BJ (cell line): ENCODE results near the gene TAF3. TPM values are rescaled to one million over a fixed set of nuclear protein-coding genes. Genes with fewer than 3 reads are reported as not detected.
"Not testable (repeated sequence)": the region's sequence is repeated elsewhere in the genome, so short reads cannot be mapped to it uniquely, and the experiment has no call there.

Experiments
- CTCF ChIA-PET: fragments of 350-600 bp; formaldehyde crosslinking; extraction: SDS; loops from one replicate; lab custom pipeline; 2021; ENCODE audit warnings: antibody characterized with exemption, inconsistent platforms; lab: Yijun Ruan, JAX
- POLR2A ChIA-PET: fragments of 300-600 bp; sonication (Branson Sonifier 250); formaldehyde crosslinking; extraction: SDS; loops from one replicate; lab custom pipeline; 2021; ENCODE audit warnings: antibody characterized with exemption; lab: Charles Lee
- DNase-seq: peaks from one replicate; pipeline ENCODE4 v3.0.0-alpha.2; 2011; ENCODE audit warnings: low read depth
- H3K27me3 ChIP-seq: 2 replicates; pipeline ENCODE4 v1.6.0; 2011; ENCODE audit warnings: low read length; ENCODE audit not compliant: control insufficient read depth, insufficient read depth
- H3K36me3 ChIP-seq: 2 replicates; pipeline ENCODE4 v1.5.1; 2011; ENCODE audit warnings: low read length; ENCODE audit not compliant: control insufficient read depth, insufficient read depth
- H3K4me3 ChIP-seq: 2 replicates; pipeline ENCODE4 v1.5.1; 2011; ENCODE audit warnings: low read depth, mild to moderate bottlenecking, control low read depth, low read length
- polyA plus RNA-seq: library from polyadenylated mRNA; depleted of rRNA; stranded (reverse); fragments of >200 nt; gene quantifications from 2 replicates; pipeline ENCODE4 v1.2.3, GENCODE V29; 2011
- TF ChIP-seq, protein P1 (sequence below): IDR thresholded peaks from 2 replicates; pipeline ENCODE4 v1.5.1; 2011; ENCODE audit warnings: low read depth, mild to moderate bottlenecking, control low read depth, inconsistent platforms, low read length, moderate library complexity; ENCODE audit not compliant: insufficient read depth

TAF3 gene
- polyA plus RNA-seq, 1 experiment, result 1.8 TPM

GRCh38 chr10:8026349-8027259 is 208.3 kb downstream of the TAF3 start:
- Histone ChIP-seq H3K4me3 (peak overlapping the region; percentile 17; the same call in 1 of the 2 replicates), H3K27me3 (peaks cover 9% of the 10 kb centered on the region), H3K36me3 (no peaks in the 10 kb centered on the region)
- CTCF ChIA-PET, result no interaction called here
- no peak for DNase-seq
- TF ChIP-seq, protein P1, sequence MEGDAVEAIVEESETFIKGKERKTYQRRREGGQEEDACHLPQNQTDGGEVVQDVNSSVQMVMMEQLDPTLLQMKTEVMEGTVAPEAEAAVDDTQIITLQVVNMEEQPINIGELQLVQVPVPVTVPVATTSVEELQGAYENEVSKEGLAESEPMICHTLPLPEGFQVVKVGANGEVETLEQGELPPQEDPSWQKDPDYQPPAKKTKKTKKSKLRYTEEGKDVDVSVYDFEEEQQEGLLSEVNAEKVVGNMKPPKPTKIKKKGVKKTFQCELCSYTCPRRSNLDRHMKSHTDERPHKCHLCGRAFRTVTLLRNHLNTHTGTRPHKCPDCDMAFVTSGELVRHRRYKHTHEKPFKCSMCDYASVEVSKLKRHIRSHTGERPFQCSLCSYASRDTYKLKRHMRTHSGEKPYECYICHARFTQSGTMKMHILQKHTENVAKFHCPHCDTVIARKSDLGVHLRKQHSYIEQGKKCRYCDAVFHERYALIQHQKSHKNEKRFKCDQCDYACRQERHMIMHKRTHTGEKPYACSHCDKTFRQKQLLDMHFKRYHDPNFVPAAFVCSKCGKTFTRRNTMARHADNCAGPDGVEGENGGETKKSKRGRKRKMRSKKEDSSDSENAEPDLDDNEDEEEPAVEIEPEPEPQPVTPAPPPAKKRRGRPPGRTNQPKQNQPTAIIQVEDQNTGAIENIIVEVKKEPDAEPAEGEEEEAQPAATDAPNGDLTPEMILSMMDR, result no peak
- POLR2A ChIA-PET, result no interaction called here

GRCh38 chr10:8031211-8031610 is 212.9 kb downstream of the TAF3 start:
- CTCF ChIA-PET, POLR2A ChIA-PET, DNase-seq, H3K36me3 ChIP-seq, H3K4me3 ChIP-seq: not testable (repeated sequence)
- peaks cover 38% of the 10 kb centered on the region for H3K27me3 ChIP-seq

GRCh38 chr10:8032558-8032957 is 214.3 kb downstream of the TAF3 start:
- Histone ChIP-seq H3K27me3 (peaks cover 52% of the 10 kb centered on the region), H3K4me3 (no peak overlapping the region), H3K36me3 (no peaks in the 10 kb centered on the region)
- no peak for DNase-seq
- TF ChIP-seq, protein P1, result no peak
- CTCF ChIA-PET, result no interaction called here
- POLR2A ChIA-PET, result no interaction called here

DNA sequence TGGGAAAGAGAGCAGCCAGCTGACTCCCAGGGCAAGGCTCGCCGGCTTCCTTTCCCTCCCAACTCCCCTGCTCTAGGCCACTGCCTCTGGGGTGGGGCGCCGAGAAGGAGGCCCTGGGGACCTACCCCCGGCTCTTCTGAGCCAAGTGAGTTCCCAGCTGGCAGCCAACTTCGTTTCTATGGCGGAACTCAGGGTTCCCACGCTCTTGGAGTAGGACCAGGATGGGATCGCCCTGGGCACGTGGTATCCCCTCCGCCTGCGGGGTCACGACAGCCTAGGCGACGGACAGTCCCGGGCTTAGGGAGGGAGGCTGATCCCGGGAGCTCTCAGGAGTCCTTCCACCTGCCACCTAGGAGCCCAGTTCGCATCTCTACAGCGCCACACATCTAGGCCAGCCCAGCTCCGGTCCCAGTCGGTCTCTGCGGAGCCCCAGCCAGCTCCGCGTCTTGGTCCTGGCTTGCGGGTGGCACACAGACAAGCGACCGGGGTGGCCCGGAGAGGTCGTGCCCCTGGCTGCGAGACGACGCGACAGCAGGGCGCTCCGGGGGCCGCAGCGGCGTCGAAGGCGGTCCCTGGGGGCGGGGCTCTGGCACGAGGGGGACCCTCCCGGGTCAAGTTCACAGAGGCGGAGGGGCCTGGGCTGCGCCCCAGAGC is 215.6 kb downstream of the TAF3 start:
- Histone ChIP-seq H3K4me3 (no peak overlapping the region), H3K27me3 (peaks cover 63% of the 10 kb centered on the region), H3K36me3 (no peaks in the 10 kb centered on the region)
- no peak for DNase-seq
- ChIA-PET CTCF (interaction anchor here (0.8 kb wide), 1 partner anchor 1270 kb away, joined by 3 read pairs; no protein-coding TSS in a partner anchor), POLR2A (interaction anchor here (0.6 to 0.7 kb wide), 2 partner anchors 1185 to 1296 kb away, joined by 4 to 16 read pairs; no protein-coding TSS in a partner anchor)
- TF ChIP-seq, protein P1, result no peak

- Histone ChIP-seq H3K4me3 (no peak overlapping the region; the same call in 1 of the 2 replicates), H3K27me3 (peaks cover 69% of the 10 kb centered on the region), H3K36me3 (no peaks in the 10 kb centered on the region)
- TF ChIP-seq, protein P1, result no peak
- POLR2A ChIA-PET, result no interaction called here
- no peak for DNase-seq
- CTCF ChIA-PET, result interaction anchor here (0.8 kb wide), 1 partner anchor 1269 kb away, joined by 3 read pairs; no protein-coding TSS in a partner anchor
These were observed 216.2 kb downstream of the TAF3 start for GRCh38 chr10:8034466-8035005.
